Thymus (tissue), 11 donors: Measurements from ENCODE around the gene COG6. TPM values are rescaled to one million over a fixed set of nuclear protein-coding genes. Genes with fewer than 3 reads are reported as not detected.

Experiments
- DNase-seq, 9 donors: peaks; one replicate each; pipeline ENCODE4 v3.0.0-alpha.2; 2013; ENCODE audit warnings: low spot score in 9 of 9, low read depth in 6 of 9, missing footprints in 1 of 9
- H3K27ac ChIP-seq, 2 donors: one replicate each; pipeline ENCODE4 v1.5.1; 2013; ENCODE audit warnings: control low read depth in 1 of 2, low read depth in 1 of 2, low read length in 1 of 2, mild to moderate bottlenecking in 1 of 2, moderate library complexity in 1 of 2
- H3K27me3 ChIP-seq, 2 donors: one replicate each; pipeline ENCODE4 v1.5.1; 2013; ENCODE audit warnings: low read length in 1 of 2; ENCODE audit not compliant: control insufficient read depth in 2 of 2, insufficient read depth in 1 of 2
- H3K36me3 ChIP-seq, 2 donors: one replicate each; pipeline ENCODE4 v1.5.1; 2013; ENCODE audit warnings: low read length in 1 of 2, mild to moderate bottlenecking in 1 of 2, moderate library complexity in 1 of 2; ENCODE audit not compliant: control insufficient read depth in 2 of 2, insufficient read depth in 2 of 2
- H3K4me1 ChIP-seq, 2 donors: one replicate each; pipeline ENCODE4 v1.5.1; 2013; ENCODE audit warnings: low read length in 2 of 2; ENCODE audit not compliant: control insufficient read depth in 2 of 2, insufficient read depth in 2 of 2
- H3K4me3 ChIP-seq, 2 donors: one replicate each; pipeline ENCODE4 v1.5.1; 2013; ENCODE audit warnings: low read length in 2 of 2, control low read depth in 1 of 2, mild to moderate bottlenecking in 1 of 2
- H3K9me3 ChIP-seq, 2 donors: one replicate each; pipeline ENCODE4 v1.5.1; 2013; ENCODE audit warnings: low read length in 1 of 2, mild to moderate bottlenecking in 1 of 2; ENCODE audit not compliant: control insufficient read depth in 2 of 2, insufficient read depth in 1 of 2
- WGBS: extraction: QIAGEN DNeasy Blood & Tissue Kit; methylation state at CpG from one replicate; pipeline ENCODE4 v1.1.7; 2013; 5-methylcytosine and 5-hydroxymethylcytosine counted together
- polyA plus RNA-seq: library from polyadenylated mRNA; stranded (reverse); fragments of 200-250 nt; gene quantifications from one replicate; pipeline ENCODE4 v1.2.3, GENCODE V29; 2013
- total RNA-seq: library from RNA; stranded (reverse); fragments of 120-200 nt; gene quantifications from one replicate; pipeline ENCODE4 v1.2.4, GENCODE V29; 2013
- donor health status: healthy.

The COG6 gene
- total and polyA plus RNA-seq, 2 donors = 12.9 to 15.7 TPM

DNA sequence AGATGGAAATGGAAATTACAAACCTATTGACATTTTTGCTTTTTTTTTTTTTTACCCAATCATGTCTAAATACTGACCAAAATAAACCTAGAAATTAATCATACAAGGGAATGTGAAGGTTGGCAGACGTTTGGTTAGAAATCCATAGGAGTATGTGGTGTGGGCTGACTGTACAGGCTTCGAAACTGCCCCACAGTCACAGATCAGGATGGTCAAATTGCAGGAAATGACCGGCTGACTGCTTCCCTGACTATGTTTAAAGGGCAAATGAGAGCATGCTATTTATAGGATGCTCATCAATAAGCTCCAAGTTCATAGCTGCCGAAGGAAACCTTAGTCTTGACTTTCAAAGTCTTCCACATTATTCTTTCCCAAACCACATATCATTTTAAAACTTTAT is 118.4 kb downstream of the COG6 start:
- H3K36me3 ChIP-seq = no peaks in the 10 kb centered on the region

DNA sequence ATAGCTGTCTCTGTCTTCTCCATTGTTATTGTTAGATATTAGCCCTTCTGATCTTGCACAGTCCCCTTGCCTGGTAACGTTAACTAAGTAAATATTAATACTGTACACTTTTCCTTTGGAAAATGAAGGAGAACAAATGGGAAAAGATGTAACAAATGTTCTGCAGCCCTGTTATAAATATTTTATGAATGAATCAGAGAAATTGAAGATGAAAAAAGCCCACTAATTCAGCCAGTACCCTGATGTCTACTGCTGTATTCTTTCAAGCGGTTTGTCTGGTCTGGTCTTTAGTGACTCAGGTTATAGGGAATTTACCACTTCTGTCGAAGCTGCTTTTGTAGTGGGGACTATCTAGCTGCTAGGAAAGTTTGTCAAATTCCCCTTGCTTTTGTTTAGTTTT is 121.0 kb downstream of the COG6 start:
- 94% methylated on average over 3 of the region's 3 CpGs for WGBS
- no peak for DNase-seq
- H3K4me3 ChIP-seq = no peak overlapping the region
- no peaks in the 10 kb centered on the region for H3K4me1 ChIP-seq
- no peaks in the 10 kb centered on the region for H3K27me3 ChIP-seq
- H3K36me3 ChIP-seq = no peaks in the 10 kb centered on the region
- no peak overlapping the region for H3K27ac ChIP-seq
- H3K9me3 ChIP-seq = no peaks in the 10 kb centered on the region

More for the DNA sequence above, 118.4 kb downstream of the COG6 start:
- Histone ChIP-seq H3K27ac (no peak overlapping the region), H3K4me1 (no peaks in the 10 kb centered on the region), H3K9me3 (no peaks in the 10 kb centered on the region), H3K27me3 (no peaks in the 10 kb centered on the region), H3K4me3 (no peak overlapping the region)
- WGBS = 95% methylated on average over 4 of the region's 4 CpGs
- no peak for DNase-seq

DNA sequence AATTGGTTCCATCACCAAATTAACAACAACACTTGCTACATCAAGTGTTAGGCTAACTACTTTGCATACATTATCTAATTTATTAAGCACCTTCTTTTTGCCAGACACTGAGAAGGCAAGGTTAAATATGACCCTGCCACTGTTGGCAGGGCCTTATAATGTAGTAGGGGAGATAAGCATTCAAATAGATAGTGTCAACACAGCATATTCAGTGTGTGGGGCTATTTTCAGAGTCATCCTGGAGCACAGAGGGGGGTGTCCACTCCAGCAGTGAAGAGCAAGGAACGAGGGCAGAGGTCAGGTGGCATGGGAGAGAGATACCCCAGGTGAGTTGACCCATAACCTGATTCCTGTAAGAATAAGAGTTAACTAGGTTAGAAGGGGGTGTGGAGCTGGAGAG is 121.6 kb downstream of the COG6 start:
- H3K4me3 ChIP-seq = no peak overlapping the region
- WGBS = 88% methylated on average over 1 of the region's 1 CpG
- H3K4me1 ChIP-seq = no peaks in the 10 kb centered on the region
- no peaks in the 10 kb centered on the region for H3K27me3 ChIP-seq
- H3K9me3 ChIP-seq = no peaks in the 10 kb centered on the region
- no peak overlapping the region for H3K27ac ChIP-seq
- DNase-seq = no peak
- H3K36me3 ChIP-seq = no peaks in the 10 kb centered on the region

DNA sequence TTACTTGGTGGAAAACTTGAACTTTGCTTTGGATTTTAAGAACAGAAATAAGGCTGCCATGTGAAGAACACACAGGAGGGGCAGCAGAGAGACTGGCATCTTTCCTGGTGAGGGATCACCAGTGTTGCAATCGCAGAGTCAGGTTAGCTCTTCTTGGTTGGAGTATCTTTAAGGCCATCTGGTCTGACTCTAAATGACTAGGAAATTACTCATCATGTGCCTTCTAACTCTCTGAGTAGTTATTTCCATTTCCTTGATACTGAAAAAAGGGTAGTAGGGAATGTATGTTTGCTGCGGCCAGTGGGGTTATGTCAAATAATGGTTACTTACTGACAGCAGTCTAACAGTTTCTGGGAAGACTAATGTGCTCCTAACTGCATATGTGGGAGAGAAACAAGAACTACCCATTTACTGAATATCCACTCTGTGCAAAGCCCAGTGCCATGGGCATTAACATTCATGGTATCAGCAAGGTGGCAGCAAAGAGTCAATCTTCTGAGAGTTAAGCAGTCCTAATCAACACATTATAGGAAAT is 122.1 kb downstream of the COG6 start:
- WGBS = 95% methylated on average over 2 of the region's 2 CpGs
- Histone ChIP-seq H3K4me3 (no peak overlapping the region), H3K27me3 (no peaks in the 10 kb centered on the region), H3K36me3 (no peaks in the 10 kb centered on the region), H3K4me1 (no peaks in the 10 kb centered on the region), H3K27ac (no peak overlapping the region), H3K9me3 (no peaks in the 10 kb centered on the region)
- peak in 2 of 9 donors; percentile 4 to 28 for DNase-seq

DNA sequence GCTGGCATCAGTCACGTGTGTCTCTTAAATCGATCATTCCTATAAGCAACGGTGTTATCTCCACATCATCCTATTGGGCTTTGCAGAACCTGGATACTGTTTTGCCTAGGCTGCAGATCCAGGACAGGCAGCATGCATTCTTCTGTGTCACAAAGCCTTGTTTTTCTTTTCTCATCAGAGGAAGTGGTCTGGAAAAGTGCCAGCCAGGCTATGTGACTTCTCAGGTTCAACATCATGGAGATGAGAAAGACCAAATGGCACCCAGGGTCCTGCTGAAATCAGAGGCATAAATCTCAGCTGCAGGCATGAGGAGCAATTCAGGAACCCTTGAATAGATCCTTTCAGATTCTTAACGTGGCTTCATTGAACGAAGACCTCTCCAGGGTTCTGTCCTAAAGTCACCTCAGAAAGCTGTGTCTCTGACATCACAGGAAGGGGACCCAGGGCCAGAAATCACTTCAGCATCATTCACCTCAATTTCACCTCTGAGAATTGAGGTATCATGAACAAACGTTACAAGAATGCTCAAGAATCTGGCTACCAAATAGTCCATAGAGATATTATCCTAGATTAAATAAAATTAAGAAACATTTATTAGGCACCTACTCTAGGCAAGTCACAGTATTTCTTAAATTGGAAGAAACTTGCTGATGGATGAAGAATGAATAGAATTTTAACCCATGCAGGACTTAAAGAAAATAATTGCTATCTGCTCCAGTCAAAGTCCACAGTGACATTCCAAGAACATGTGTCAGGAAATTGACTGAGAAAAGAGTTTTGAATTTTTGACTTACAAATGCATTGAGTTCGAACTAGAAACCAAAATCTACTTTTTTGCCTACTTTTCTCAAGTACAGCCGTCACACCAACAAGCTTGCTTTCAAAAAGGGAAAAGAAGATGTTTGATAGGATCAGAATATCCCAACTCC is 124.1 kb downstream of the COG6 start:
- Histone ChIP-seq H3K4me3 (no peak overlapping the region), H3K4me1 (no peaks in the 10 kb centered on the region), H3K36me3 (no peaks in the 10 kb centered on the region), H3K27me3 (no peaks in the 10 kb centered on the region), H3K9me3 (no peaks in the 10 kb centered on the region), H3K27ac (no peak overlapping the region)
- 78% methylated on average over 8 of the region's 8 CpGs for WGBS
- no peak for DNase-seq

DNA sequence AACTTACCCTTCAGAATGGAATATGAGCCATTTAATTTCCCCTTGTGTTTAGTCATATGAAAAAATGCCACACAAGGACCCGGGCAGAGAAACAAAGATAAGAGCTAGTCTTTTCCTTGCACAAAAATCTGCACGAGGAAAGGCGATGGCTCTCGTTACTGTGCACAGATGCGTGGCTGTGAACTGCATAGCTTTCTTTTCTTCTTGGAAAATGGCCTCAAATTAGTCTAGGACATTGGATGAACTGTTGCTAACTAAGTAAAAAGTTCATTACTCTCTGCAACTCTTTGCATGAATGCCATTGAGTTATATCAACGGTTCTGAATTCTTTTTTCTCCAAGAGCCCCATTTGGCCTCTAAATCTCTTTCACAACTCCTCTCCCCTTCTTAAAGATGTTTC is 125.2 kb downstream of the COG6 start:
- Histone ChIP-seq H3K36me3 (no peaks in the 10 kb centered on the region), H3K4me3 (no peak overlapping the region), H3K27ac (no peak overlapping the region), H3K9me3 (no peaks in the 10 kb centered on the region), H3K27me3 (no peaks in the 10 kb centered on the region), H3K4me1 (no peaks in the 10 kb centered on the region)
- no peak for DNase-seq
- WGBS = 95% methylated on average over 6 of the region's 6 CpGs

DNA sequence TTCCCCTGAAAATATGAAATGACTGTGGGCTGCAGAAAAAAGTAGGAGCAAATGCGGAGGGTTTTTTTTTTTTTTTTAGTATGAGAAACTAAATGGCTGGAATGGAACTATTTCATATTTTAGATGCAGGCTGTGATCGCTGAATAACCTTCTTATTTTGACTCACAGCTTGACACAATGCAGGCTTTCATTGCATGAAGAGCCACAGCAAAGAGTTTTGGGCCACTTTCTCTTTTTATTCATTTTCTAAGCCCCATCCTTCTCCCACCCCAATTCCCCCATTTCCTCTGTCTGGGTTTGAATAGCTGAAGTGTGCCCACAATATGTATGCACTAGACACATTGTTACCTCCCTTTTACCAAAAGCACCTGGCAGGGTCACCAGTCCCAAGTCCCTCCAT is 125.9 kb downstream of the COG6 start:
- no peaks in the 10 kb centered on the region for H3K9me3 ChIP-seq
- no peaks in the 10 kb centered on the region for H3K36me3 ChIP-seq
- H3K27me3 ChIP-seq = no peaks in the 10 kb centered on the region
- no peak for DNase-seq
- no peaks in the 10 kb centered on the region for H3K4me1 ChIP-seq
- H3K27ac ChIP-seq = no peak overlapping the region
- H3K4me3 ChIP-seq = no peak overlapping the region
- WGBS = 98% methylated on average over 2 of the region's 2 CpGs

DNA sequence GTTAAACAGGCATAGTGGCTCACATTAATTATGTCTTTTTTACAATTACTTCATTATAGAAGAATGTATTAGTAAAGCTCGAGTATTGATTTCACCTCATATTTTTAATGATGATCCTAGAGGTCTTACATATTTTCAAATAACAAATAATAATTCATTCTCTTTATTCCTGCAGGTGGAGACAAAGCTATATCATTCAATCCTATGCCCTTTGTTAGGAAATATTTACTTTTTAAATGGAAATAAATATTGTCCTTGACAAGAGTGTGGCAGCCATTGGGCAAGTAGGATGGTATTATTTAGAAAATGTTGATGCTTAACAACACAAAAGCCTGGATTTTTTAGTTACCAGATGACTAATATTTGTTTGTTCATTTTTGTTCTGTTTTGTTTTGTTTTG is 127.6 kb downstream of the COG6 start:
- no peaks in the 10 kb centered on the region for H3K36me3 ChIP-seq
- 95% methylated on average over 1 of the region's 1 CpG for WGBS
- H3K4me1 ChIP-seq = no peaks in the 10 kb centered on the region
- no peaks in the 10 kb centered on the region for H3K9me3 ChIP-seq
- no peak overlapping the region for H3K27ac ChIP-seq
- no peak for DNase-seq
- H3K27me3 ChIP-seq = no peaks in the 10 kb centered on the region
- H3K4me3 ChIP-seq = no peak overlapping the region

DNA sequence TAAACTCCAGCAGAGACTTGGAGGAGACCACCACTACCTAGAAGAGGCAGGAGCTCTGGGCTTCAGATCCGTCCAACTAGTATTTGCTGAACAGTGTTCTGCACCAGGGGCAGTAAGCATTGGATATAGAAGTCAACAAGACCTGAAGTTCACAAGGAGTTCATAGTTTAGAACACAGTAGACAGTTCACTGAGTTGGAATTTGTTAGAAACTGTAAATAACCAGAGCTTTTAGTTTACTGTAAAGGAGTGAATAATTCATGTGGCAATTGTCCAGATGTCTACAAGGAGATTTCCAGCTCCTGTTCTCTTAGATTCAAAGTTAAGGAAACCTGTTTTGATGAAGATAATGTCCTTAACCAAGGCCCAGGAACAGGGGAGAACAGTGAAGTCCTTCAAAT is 128.9 kb downstream of the COG6 start:
- H3K4me3 ChIP-seq = no peak overlapping the region
- WGBS = 98% methylated on average over 1 of the region's 1 CpG
- no peaks in the 10 kb centered on the region for H3K36me3 ChIP-seq
- no peaks in the 10 kb centered on the region for H3K4me1 ChIP-seq
- no peak for DNase-seq
- H3K9me3 ChIP-seq = peaks cover 0 to 1% of the 10 kb centered on the region in 2 donors
- H3K27me3 ChIP-seq = no peaks in the 10 kb centered on the region
- H3K27ac ChIP-seq = no peak overlapping the region
